Measurements from ENCODE around the gene IL17REL. TPM values are rescaled to one million over a fixed set of nuclear protein-coding genes. Genes with fewer than 3 reads are reported as not detected.

Gene IL17REL
- total RNA-seq, 1 experiment from 2014 or later: 0.24 TPM

DNA sequence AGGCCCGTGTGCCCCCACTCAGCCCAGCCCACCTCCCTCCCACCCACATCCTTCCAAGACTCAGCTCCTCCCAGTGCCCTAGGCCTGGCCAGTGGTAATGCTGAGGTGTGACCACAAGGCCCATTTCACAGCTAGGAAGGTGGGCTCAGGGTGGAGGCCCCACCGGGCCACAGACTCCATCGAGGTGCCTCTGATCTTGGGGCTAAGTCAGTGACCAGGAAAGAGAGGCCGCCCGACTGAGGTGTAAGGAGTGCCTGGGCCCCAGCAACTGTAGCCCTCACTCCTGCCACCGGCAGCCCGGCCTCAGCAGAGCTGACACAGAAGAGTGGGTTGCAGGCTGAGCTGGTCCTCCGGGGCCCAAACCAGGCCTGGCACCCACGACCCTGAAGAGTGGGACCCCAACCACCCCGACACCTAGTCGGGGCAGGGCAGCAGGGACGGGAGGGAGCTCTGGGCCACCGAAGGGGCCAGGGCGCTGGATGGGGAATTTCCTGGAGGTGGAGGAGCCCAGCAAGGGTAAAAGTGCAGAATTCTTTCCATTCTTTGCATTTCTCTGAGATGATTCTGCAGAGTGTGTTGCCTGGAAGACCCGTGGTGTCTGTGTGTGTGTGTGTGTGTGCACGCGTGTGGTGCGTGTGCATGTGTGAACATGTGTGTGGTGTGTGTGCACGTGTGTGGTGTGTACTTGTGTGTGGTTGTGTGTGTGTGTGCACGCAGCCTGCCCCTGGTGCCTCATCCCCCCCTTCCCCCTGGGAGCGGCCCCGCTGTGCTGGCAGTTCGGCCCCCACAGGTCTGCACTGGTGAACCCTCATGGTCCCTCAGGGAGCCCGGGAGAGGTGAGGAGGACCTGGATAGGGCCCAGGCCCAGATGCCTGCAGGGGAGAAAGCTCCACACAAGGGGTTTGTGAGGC lies 60.3 kb downstream of the IL17REL start (continued):
- TF ChIP-seq ZNF317 (CRISPR knock-in tag; IDR thresholded peaks at IDR 0.05; ENCODE audit: borderline replicate concordance, low read depth) (no peak), ARID4B (CRISPR knock-in tag; IDR thresholded peaks at IDR 0.05; ENCODE audit: borderline replicate concordance) (no peak), SP1 (CRISPR knock-in tag; conservative IDR thresholded peaks at IDR 0.05) (no peak), EMX1 (CRISPR knock-in tag; IDR thresholded peaks at IDR 0.05) (no peak), ZNF416 (CRISPR knock-in tag; IDR thresholded peaks at IDR 0.05) (no peak), ELF4 (CRISPR knock-in tag; IDR thresholded peaks at IDR 0.05; ENCODE audit: low read depth) (no peak), IRF2 (CRISPR knock-in tag; IDR thresholded peaks at IDR 0.05; ENCODE audit: borderline replicate concordance, low read depth) (no peak), TEAD1 (CRISPR knock-in tag; IDR thresholded peaks at IDR 0.05) (no peak)

GRCh38 chr22:49951678-49951985 lies 60.9 kb downstream of the IL17REL start:
- Mint-ChIP-seq H3K4me1 (peaks cover 4% of the 10 kb centered on the region), H3K9me3 (no peaks in the 10 kb centered on the region), H3K36me3 (no peaks in the 10 kb centered on the region), H3K27me3 (ENCODE audit: low read depth) (no peaks in the 10 kb centered on the region), H3K4me3 (no peak overlapping the region), H3K27ac (no peak overlapping the region)
- ChIA-PET CTCF (interaction anchor here (0.8 to 3.6 kb wide), 6 partner anchors 11 to 108 kb away, joined by 3 to 15 read pairs (median 8); no protein-coding TSS in a partner anchor), POLR2A (interaction anchor here (1.0 kb wide), 1 partner anchor 129 kb away, joined by 3 read pairs; no protein-coding TSS in a partner anchor)
- TF ChIP-seq ATF1 (CRISPR knock-in tag; IDR thresholded peaks at IDR 0.05) (no peak), ZNF263 (CRISPR knock-in tag; IDR thresholded peaks at IDR 0.05; ENCODE audit: low read depth) (no peak), GABPB1 (CRISPR knock-in tag; IDR thresholded peaks at IDR 0.05) (no peak), EMX1 (CRISPR knock-in tag; IDR thresholded peaks at IDR 0.05) (no peak), ATF6 (CRISPR knock-in tag; IDR thresholded peaks at IDR 0.05) (no peak), CBFB (CRISPR knock-in tag; IDR thresholded peaks at IDR 0.05; ENCODE audit: low read depth) (no peak), IRF1 (CRISPR knock-in tag; IDR thresholded peaks at IDR 0.05) (no peak), OVOL2 (CRISPR knock-in tag; IDR thresholded peaks at IDR 0.05; ENCODE audit: borderline replicate concordance) (no peak), ZNF317 (CRISPR knock-in tag; IDR thresholded peaks at IDR 0.05; ENCODE audit: borderline replicate concordance, low read depth) (no peak), MXD4 (CRISPR knock-in tag; IDR thresholded peaks at IDR 0.05; ENCODE audit: borderline replicate concordance) (no peak), RORB (CRISPR knock-in tag; IDR thresholded peaks at IDR 0.05) (no peak), TEAD4 (CRISPR knock-in tag; IDR thresholded peaks at IDR 0.05) (no peak), NFATC4 (CRISPR knock-in tag; IDR thresholded peaks at IDR 0.05) (no peak), CDX4 (CRISPR knock-in tag; IDR thresholded peaks at IDR 0.05; ENCODE audit: borderline replicate concordance) (no peak), ATF2 (CRISPR knock-in tag; IDR thresholded peaks at IDR 0.05; ENCODE audit: borderline replicate concordance, low read depth) (no peak)
- TF ChIP-seq, protein P1, sequence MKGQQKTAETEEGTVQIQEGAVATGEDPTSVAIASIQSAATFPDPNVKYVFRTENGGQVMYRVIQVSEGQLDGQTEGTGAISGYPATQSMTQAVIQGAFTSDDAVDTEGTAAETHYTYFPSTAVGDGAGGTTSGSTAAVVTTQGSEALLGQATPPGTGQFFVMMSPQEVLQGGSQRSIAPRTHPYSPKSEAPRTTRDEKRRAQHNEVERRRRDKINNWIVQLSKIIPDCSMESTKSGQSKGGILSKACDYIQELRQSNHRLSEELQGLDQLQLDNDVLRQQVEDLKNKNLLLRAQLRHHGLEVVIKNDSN (CRISPR knock-in tag; IDR thresholded peaks at IDR 0.05): no peak
- ATAC-seq (no peak), DNase-seq (ENCODE audit: low spot score) (no peak)

Data from WTC11 (cell line).